Kidney (tissue), 14 donors: ENCODE results near the gene THEM4. TPM values are rescaled to one million over a fixed set of nuclear protein-coding genes. Genes with fewer than 3 reads are reported as not detected.

Experiments used
- DNase-seq, 5 donors: peaks; one replicate each; pipeline ENCODE4 v3.0.0-alpha.2; 2013 to 2020
- FAIRE-seq: peaks from 2 replicates; lab custom pipeline; 2012; peaks lifted over from hg19 to GRCh38; lab: Jason Lieb, UNC
- H3K27ac ChIP-seq, 2 donors: one replicate each; pipeline ENCODE4 v1.7.0; 2013; ENCODE audit warnings: low read depth in 2 of 2, low read length in 2 of 2, inconsistent platforms in 1 of 2
- H3K27me3 ChIP-seq: one replicate; pipeline ENCODE4 v1.7.1; 2013; ENCODE audit warnings: low read length, inconsistent platforms; ENCODE audit not compliant: control insufficient read depth, insufficient read depth
- H3K36me3 ChIP-seq, 3 donors: one replicate each; pipeline versions ENCODE4 v1.7.0 to v1.7.1; 2013; ENCODE audit warnings: low read length in 3 of 3, control low read depth in 1 of 3, inconsistent platforms in 1 of 3; ENCODE audit not compliant: insufficient read depth in 3 of 3, control insufficient read depth in 2 of 3
- H3K4me1 ChIP-seq, 3 donors: one replicate each; pipeline versions ENCODE4 v1.7.0 to v1.7.1; 2013; ENCODE audit warnings: low read length in 3 of 3, inconsistent platforms in 1 of 3, low read depth in 1 of 3; ENCODE audit not compliant: control insufficient read depth in 2 of 3, insufficient read depth in 2 of 3
- H3K4me3 ChIP-seq, 3 donors: one replicate each; pipeline versions ENCODE4 v1.7.0 to v1.8.1; 2013; ENCODE audit warnings: low read length in 3 of 3, control low read depth in 1 of 3, inconsistent platforms in 1 of 3
- H3K9ac ChIP-seq, 3 donors: one replicate each; pipeline versions ENCODE4 v1.7.0 to v1.7.1; 2013; ENCODE audit warnings: low read length in 3 of 3, control low read depth in 1 of 3, inconsistent platforms in 1 of 3
- H3K9me3 ChIP-seq, 3 donors: one replicate each; pipeline versions ENCODE4 v1.7.0 to v1.7.1; 2013; ENCODE audit warnings: low read length in 3 of 3, control low read depth in 1 of 3, inconsistent platforms in 1 of 3; ENCODE audit not compliant: control insufficient read depth in 2 of 3, insufficient read depth in 1 of 3
- intact Hi-C: fragments of 100-400 bp; cut with DNase I; formaldehyde crosslinking; loops from one replicate; pipeline ENCODE4 v1.11.1; 2022
- polyA plus RNA-seq: library from polyadenylated mRNA; stranded (reverse); fragments of 350-450 nt; fragmentation: Illumina TruSeq; extraction: RNeasy Lipid Tissue Mini Kit (QIAGEN cat#74804); gene quantifications from one replicate; pipeline ENCODE4 v1.2.3, GENCODE V29; 2014; ENCODE audit warnings: low read depth, low replicate concordance; ENCODE audit not compliant: insufficient read depth
- total RNA-seq: library from RNA; stranded (reverse); fragmentation: NEBNext Ultra II Directional; extraction: Animal tissue kit (Norgen Biotek cat#: 25700); gene quantifications from one replicate; pipeline ENCODE4 v1.2.1, GENCODE V29; 2021
- TF ChIP-seq, protein P1 (sequence below): IDR thresholded peaks from 3 replicates; pipeline ENCODE4 v1.5.1; 2012; ENCODE audit warnings: mild to moderate bottlenecking, moderate library complexity, borderline replicate concordance; ENCODE audit not compliant: insufficient read depth; ENCODE audit errors: extremely low read depth
- donor health status: control.
- donor health status: control.
- donor health status: control.
- donor health status: control.
- donor health status: control.
- donor health status: DM: yes; HTN: yes; CAD: no.
- donor health status: Normal renal cell carcinoma (clear cell type).

THEM4 gene
- total and polyA plus RNA-seq, 2 donors from 2014 or later, result 17.5 to 27.9 TPM

DNA sequence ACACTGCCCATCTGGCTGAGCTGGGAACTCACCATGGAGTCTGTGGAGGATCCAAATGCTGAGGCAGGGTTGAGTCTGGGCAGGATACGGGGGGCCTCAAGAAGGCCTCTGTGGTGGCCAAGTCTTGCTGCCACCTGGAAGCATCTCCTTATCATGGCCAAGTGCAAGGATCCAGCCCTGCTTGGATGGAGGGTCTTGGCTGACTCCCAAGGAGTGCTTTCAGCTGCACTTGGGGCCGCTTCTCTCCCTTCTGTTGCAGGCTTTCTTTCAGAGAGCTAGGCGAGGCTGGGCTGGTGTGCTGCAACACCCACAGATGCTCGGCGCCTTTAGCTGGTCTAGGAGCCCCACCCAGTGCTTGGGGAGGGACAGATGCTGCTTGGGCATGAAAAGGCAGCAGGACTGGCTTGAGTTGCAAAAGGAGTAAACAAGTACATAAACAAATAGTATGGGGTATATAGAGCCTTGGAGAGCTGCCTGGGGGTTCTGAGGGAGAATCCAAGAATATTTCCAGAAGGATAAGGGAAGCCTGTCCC is 55.8 kb downstream of the THEM4 start, which contains the start of gene THEM5:
TSS of gene THEM5 (minus strand) at position 302 of the 533 bp plus-strand sequence. CDS start at position 155, 147 bp downstream.
- Histone ChIP-seq H3K4me1 (no peaks in the 10 kb centered on the region), H3K27me3 (no peaks in the 10 kb centered on the region), H3K27ac (no peak within 1 kb of the TSS), H3K4me3 (no peak within 1 kb of the TSS), H3K9me3 (no peaks in the 10 kb centered on the region), H3K36me3 (no peaks in the 10 kb centered on the region), H3K9ac (no peak within 1 kb of the TSS)
- FAIRE-seq, result no peak
- peak in 1 of 5 donors; percentile 25 for DNase-seq
- intact Hi-C loops, result no loop called here
- TF ChIP-seq, protein P1, sequence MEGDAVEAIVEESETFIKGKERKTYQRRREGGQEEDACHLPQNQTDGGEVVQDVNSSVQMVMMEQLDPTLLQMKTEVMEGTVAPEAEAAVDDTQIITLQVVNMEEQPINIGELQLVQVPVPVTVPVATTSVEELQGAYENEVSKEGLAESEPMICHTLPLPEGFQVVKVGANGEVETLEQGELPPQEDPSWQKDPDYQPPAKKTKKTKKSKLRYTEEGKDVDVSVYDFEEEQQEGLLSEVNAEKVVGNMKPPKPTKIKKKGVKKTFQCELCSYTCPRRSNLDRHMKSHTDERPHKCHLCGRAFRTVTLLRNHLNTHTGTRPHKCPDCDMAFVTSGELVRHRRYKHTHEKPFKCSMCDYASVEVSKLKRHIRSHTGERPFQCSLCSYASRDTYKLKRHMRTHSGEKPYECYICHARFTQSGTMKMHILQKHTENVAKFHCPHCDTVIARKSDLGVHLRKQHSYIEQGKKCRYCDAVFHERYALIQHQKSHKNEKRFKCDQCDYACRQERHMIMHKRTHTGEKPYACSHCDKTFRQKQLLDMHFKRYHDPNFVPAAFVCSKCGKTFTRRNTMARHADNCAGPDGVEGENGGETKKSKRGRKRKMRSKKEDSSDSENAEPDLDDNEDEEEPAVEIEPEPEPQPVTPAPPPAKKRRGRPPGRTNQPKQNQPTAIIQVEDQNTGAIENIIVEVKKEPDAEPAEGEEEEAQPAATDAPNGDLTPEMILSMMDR, result no peak

DNA sequence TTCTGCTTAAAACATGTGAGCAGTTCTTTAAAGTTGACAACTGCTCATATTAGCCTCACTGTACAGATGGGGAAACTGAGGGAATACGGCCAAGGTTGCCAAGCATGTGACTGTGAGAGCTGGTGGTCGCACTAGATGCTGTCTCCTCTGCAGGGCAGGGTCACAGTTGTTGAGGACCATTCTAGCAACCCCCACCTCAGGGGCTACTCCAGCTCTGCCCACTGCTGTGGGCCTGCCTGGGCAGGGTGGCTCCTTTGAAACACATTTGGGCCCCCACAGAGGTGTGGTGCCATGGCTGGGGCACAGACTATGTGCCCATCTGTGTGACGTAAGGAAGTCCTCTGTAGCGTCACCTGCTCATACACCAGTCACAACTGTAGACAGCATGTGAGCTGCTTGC is 56.6 kb downstream of the THEM4 start:
- peak in 1 of 5 donors; percentile 16 for DNase-seq
- Histone ChIP-seq H3K9me3 (no peaks in the 10 kb centered on the region), H3K27me3 (no peaks in the 10 kb centered on the region), H3K36me3 (no peaks in the 10 kb centered on the region), H3K9ac (no peak overlapping the region), H3K4me1 (no peaks in the 10 kb centered on the region), H3K27ac (no peak overlapping the region), H3K4me3 (no peak overlapping the region)
- intact Hi-C loops, result no loop called here
- TF ChIP-seq, protein P1, result no peak
- FAIRE-seq, result no peak

DNA sequence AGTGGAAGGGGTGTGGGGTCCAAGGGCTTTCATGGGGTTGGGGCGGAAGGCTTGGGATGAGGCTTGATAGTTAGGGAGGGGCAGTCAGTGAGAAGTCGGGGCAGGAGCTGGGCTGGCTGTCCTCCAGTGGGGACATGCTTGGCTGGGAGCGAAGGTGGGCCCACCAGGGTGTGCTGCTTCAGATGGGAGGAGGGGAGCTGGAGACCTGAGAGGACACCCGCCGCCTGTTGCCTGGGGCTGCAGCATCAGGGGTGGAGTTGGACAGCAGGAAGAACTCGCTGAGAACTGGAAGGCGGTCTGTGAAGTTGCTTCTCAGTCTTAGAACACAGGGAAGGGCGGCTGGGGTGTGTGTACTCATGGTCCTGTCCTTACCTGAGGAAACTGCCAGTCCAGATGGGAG is 57.4 kb downstream of the THEM4 start:
- Histone ChIP-seq H3K27me3 (no peaks in the 10 kb centered on the region), H3K36me3 (no peaks in the 10 kb centered on the region), H3K9ac (no peak overlapping the region), H3K27ac (no peak overlapping the region), H3K9me3 (no peaks in the 10 kb centered on the region), H3K4me1 (no peaks in the 10 kb centered on the region), H3K4me3 (no peak overlapping the region)
- intact Hi-C loops, result no loop called here
- DNase-seq (peak in 1 of 5 donors; percentile 21), FAIRE-seq (no peak)
- TF ChIP-seq, protein P1, result no peak

DNA sequence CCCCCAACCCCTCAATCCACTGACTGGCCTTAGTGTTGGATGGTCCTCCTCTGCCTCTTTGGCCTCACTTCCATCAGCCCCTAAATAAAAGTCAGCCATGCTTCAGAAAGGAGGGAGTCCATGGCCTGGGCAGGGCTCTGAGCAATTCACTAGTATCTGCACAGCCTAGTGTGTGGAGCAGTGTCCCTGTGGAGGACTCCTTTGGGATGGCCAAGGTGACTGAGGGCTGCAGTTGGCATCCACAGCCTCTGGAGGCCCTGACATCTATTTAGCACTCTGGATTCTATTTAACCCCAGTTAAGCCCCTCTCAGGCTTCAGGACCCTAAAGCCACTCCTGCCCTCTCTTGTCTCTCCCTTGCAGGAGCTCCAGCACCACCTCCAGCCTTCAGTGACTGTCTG is 59.4 kb downstream of the THEM4 start:
- intact Hi-C loops, result no loop called here
- FAIRE-seq (no peak), DNase-seq (no peak)
- Histone ChIP-seq H3K27me3 (no peaks in the 10 kb centered on the region), H3K27ac (no peak overlapping the region), H3K4me1 (no peaks in the 10 kb centered on the region), H3K36me3 (no peaks in the 10 kb centered on the region), H3K9ac (no peak overlapping the region), H3K4me3 (no peak overlapping the region), H3K9me3 (no peaks in the 10 kb centered on the region)
- TF ChIP-seq, protein P1, result no peak
